Calu3 (cell line): ENCODE data around the gene TAS2R43. TPM values are rescaled to one million over a fixed set of nuclear protein-coding genes. Genes with fewer than 3 reads are reported as not detected.
"Not testable (repeated sequence)": the region's sequence is repeated elsewhere in the genome, so short reads cannot be mapped to it uniquely, and the experiment has no call there.

Source experiments
- BruUV-seq: library from RNA; stranded (reverse); fragments of 400-500 nt; replicated peaks from 2 replicates; lab custom pipeline; 2021; lab: Mats Ljungman, UMichigan
- CTCF ChIA-PET: fragments of 300-600 bp; sonication (Branson Sonifier 250); formaldehyde crosslinking; loops from one replicate; lab custom pipeline; 2022; ENCODE audit warnings: antibody characterized with exemption; lab: Charles Lee
- DNase-seq: peaks from one replicate; pipeline ENCODE4 v3.0.0; 2022
- H3K27ac Mint-ChIP-seq: one replicate; pipeline ENCODE4 v1.8.0; 2022; ENCODE audit warnings: mixed read lengths; ENCODE audit not compliant: unreplicated experiment
- H3K27me3 Mint-ChIP-seq: one replicate; pipeline ENCODE4 v1.8.0; 2022; ENCODE audit warnings: mixed read lengths; ENCODE audit not compliant: unreplicated experiment
- H3K36me3 Mint-ChIP-seq: one replicate; pipeline ENCODE4 v1.8.0; 2022; ENCODE audit warnings: mild to moderate bottlenecking, moderate library complexity, mixed read lengths; ENCODE audit not compliant: insufficient read depth, unreplicated experiment
- H3K4me1 Mint-ChIP-seq: one replicate; pipeline ENCODE4 v1.8.0; 2022; ENCODE audit warnings: mild to moderate bottlenecking, low read depth, mixed read lengths; ENCODE audit not compliant: unreplicated experiment
- H3K4me3 Mint-ChIP-seq: one replicate; pipeline ENCODE4 v1.8.0; 2022; ENCODE audit warnings: mild to moderate bottlenecking, low read depth, moderate library complexity, mixed read lengths; ENCODE audit not compliant: unreplicated experiment
- H3K9me3 Mint-ChIP-seq: one replicate; pipeline ENCODE4 v1.8.0; 2022; ENCODE audit warnings: low read depth, mixed read lengths; ENCODE audit not compliant: unreplicated experiment
- CTCF ChIP-seq: fragments of 200-600 bp; IDR thresholded peaks from one replicate; pipeline ENCODE4 v1.8.0; 2022; ENCODE audit warnings: antibody characterized with exemption; ENCODE audit not compliant: unreplicated experiment
- intact Hi-C: fragments of 100-400 bp; cut with micrococcal nuclease; formaldehyde crosslinking; loops from one replicate; pipeline ENCODE4 v1.10.0; 2022; ENCODE audit not compliant: unreplicated experiment
- total RNA-seq: library from RNA; stranded (reverse); gene quantifications from 2 replicates; pipeline ENCODE4 v1.2.3, GENCODE V29; 2022

The TAS2R43 gene
- total RNA-seq, 1 experiment from 2014 or later, result 1.8 TPM

- no peaks in the 10 kb centered on the region for H3K36me3 Mint-ChIP-seq
- H3K4me1 Mint-ChIP-seq, result peaks cover 13% of the 10 kb centered on the region
- H3K27me3 Mint-ChIP-seq, result no peaks in the 10 kb centered on the region
- peaks cover 2% of the 10 kb centered on the region for H3K9me3 Mint-ChIP-seq
- no peak overlapping the region for H3K27ac Mint-ChIP-seq
- CTCF ChIA-PET, result no interaction called here
- no peak for TF ChIP-seq CTCF
- no TSS peak for BruUV-seq
- intact Hi-C loops, result no loop called here
- H3K4me3 Mint-ChIP-seq, result no peak overlapping the region
- no peak for DNase-seq
Measured at GRCh38 chr12:11133162-11133561, 41.0 kb upstream of the TAS2R43 start.

GRCh38 chr12:11130999-11131398, 38.9 kb upstream of the TAS2R43 start:
- H3K36me3 Mint-ChIP-seq, result no peaks in the 10 kb centered on the region
- no TSS peak for BruUV-seq
- intact Hi-C loops, result no loop called here
- no peak overlapping the region for H3K27ac Mint-ChIP-seq
- H3K4me1 Mint-ChIP-seq, result peaks cover 13% of the 10 kb centered on the region
- H3K9me3 Mint-ChIP-seq, result peaks cover 2% of the 10 kb centered on the region
- TF ChIP-seq CTCF, result no peak
- no peak overlapping the region for H3K4me3 Mint-ChIP-seq
- no peaks in the 10 kb centered on the region for H3K27me3 Mint-ChIP-seq
- DNase-seq, result no peak
- CTCF ChIA-PET, result no interaction called here

- CTCF ChIA-PET, result no interaction called here
- H3K27ac Mint-ChIP-seq, result no peak overlapping the region
- intact Hi-C loops, result no loop called here
- BruUV-seq, result no TSS peak
- H3K9me3 Mint-ChIP-seq, result peaks cover 2% of the 10 kb centered on the region
- TF ChIP-seq CTCF, result no peak
- peaks cover 13% of the 10 kb centered on the region for H3K4me1 Mint-ChIP-seq
- H3K27me3 Mint-ChIP-seq, result no peaks in the 10 kb centered on the region
- no peak overlapping the region for H3K4me3 Mint-ChIP-seq
- DNase-seq, result no peak
- H3K36me3 Mint-ChIP-seq, result no peaks in the 10 kb centered on the region
Measured at GRCh38 chr12:11130382-11130781, 38.3 kb upstream of the TAS2R43 start.

DNA sequence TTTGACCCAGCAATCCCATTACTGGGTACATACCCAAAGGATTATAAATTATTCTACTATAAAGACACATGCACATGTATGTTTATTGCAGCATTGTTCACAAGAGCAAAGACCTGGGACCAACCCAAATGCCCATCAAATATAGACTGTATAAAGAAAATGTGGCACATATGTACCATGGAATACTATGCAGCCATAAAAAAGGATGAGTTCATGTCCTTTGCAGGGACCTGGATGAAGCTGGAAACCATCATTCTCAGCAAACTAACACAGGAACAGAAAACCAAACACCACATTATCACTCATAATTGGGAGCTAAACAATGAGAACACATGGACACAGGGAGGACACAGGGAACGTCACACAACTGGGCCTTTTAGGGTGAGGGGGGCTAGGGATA, 22.0 kb upstream of the TAS2R43 start:
- CTCF ChIA-PET, DNase-seq, H3K4me1 Mint-ChIP-seq, BruUV-seq, intact Hi-C loops, H3K27me3 Mint-ChIP-seq, H3K36me3 Mint-ChIP-seq, H3K4me3 Mint-ChIP-seq, H3K27ac Mint-ChIP-seq: not testable (repeated sequence)
- peaks cover 21% of the 10 kb centered on the region for H3K9me3 Mint-ChIP-seq

DNA sequence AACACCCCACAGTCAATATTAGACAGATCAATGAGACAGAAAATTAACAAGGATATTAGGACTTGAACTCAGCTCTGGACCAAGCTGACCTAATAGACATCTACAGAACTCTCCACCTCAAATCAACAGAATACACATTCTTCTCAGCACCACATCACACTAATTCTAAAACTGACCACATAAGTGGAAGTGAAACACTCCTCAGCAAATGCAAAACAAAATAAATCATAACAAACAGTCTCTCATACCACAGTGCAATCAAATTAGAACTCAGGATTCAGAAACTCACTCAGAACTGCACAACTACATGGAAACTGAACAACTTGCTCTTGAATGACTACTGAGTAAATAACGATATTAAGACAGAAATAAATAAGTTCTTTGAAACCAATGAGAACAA, 19.1 kb upstream of the TAS2R43 start:
- BruUV-seq, intact Hi-C loops, DNase-seq, CTCF ChIA-PET, H3K27me3 Mint-ChIP-seq, H3K27ac Mint-ChIP-seq, H3K4me3 Mint-ChIP-seq, H3K36me3 Mint-ChIP-seq: not testable (repeated sequence)
- H3K4me1 Mint-ChIP-seq, result peaks cover 14% of the 10 kb centered on the region
- peaks cover 14% of the 10 kb centered on the region for H3K9me3 Mint-ChIP-seq
